NT2/D1 (cell line): ENCODE data around the gene C5.

Experiments used
- SUZ12 ChIP-seq: IDR thresholded peaks from 2 replicates; pipeline ENCODE4 v1.6.1; 2011; ENCODE audit not compliant: insufficient read length, insufficient read depth; ENCODE audit errors: extremely low read depth
- YY1 ChIP-seq: IDR thresholded peaks from 2 replicates; pipeline ENCODE4 v1.6.1; 2011; ENCODE audit not compliant: insufficient read length, insufficient read depth

DNA sequence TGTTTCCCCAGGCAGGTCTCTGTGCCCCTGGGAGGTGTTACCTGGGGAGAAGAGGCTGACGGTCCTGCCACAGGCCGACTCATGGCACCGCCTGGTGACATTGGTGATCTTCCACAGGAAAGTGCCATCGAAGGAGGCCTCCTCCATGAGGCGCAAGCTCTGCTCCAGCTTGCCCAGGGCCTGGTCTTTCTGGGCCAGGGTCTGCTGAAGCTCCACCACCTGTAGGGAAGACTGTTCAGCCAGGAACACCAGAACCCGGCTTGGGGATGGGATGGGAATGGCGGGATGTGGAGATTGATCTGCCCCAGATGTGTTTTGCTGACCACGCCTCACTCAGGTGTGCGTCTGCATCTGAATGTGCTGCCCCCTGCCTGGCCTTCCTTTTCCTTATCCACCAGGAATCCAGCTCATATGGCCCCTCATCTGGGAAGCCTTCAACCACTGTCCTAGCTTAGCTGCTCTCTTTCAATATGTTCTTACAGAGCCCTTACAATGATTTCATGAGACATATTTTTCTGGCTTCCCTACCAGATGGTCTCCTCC is 138.7 kb downstream of the C5 start:
- TF ChIP-seq SUZ12 (no peak), YY1 (no peak)
